Tibial artery (tissue), 4 donors: ENCODE data around the gene FETUB.

Source experiments
- DNase-seq, 2 donors: peaks; one replicate each; pipeline ENCODE4 v3.0.0-alpha.2; 2019
- H3K27ac ChIP-seq, 2 donors: fragments of 200-600 bp; sonication (generic) in 1 of 2; 1 replicate in 1 of 2; 2 replicates in 1 of 2; pipeline ENCODE4 v1.5.1; 2018 to 2019; ENCODE audit warnings: mild to moderate bottlenecking in 1 of 2
- H3K27me3 ChIP-seq, 2 donors: fragments of 200-600 bp; sonication (generic) in 1 of 2; one replicate each; pipeline versions ENCODE4 v1.5.1 to v1.6.0; 2016 to 2019
- H3K36me3 ChIP-seq, 3 donors: fragments of 200-600 bp; sonication (generic) in 2 of 3; one replicate each; pipeline ENCODE4 v1.5.1; 2016 to 2019; ENCODE audit warnings: mild to moderate bottlenecking in 2 of 3
- H3K4me1 ChIP-seq, 4 donors: fragments of 200-600 bp; sonication (generic) in 2 of 4; 1 replicate in 3 of 4; 2 replicates in 1 of 4; pipeline ENCODE4 v1.5.1; 2016 to 2019
- H3K4me3 ChIP-seq, 2 donors: fragments of 200-600 bp; sonication (generic) in 1 of 2; 1 replicate in 1 of 2; 2 replicates in 1 of 2; pipeline ENCODE4 v1.5.1; 2018 to 2019; ENCODE audit warnings: mild to moderate bottlenecking in 2 of 2
- H3K9me3 ChIP-seq, 3 donors: fragments of 200-600 bp; sonication (generic) in 1 of 3; one replicate each; pipeline ENCODE4 v1.5.1; 2016 to 2019
- CTCF ChIP-seq, 2 experiments: fragments of 200-600 bp in 1 of 2; fragments of 450-650 bp in 1 of 2; IDR thresholded peaks; one replicate each; pipeline ENCODE4 v1.5.1; 2017 to 2019; ENCODE audit warnings: antibody characterized with exemption in 2 of 2, mild to moderate bottlenecking in 1 of 2, moderate library complexity in 1 of 2
- intact Hi-C: fragments of 100-400 bp; cut with DNase I; formaldehyde crosslinking; loops from one replicate; pipeline ENCODE4 v1.15.0; 2023; ENCODE audit warnings: low total_unique reads

The FETUB gene

GRCh38 chr3:186600896-186601295, 39.3 kb upstream of the FETUB start:
- H3K27ac ChIP-seq = no peak overlapping the region
- no peaks in the 10 kb centered on the region for H3K36me3 ChIP-seq
- no peaks in the 10 kb centered on the region for H3K4me1 ChIP-seq
- H3K9me3 ChIP-seq = no peaks in the 10 kb centered on the region
- DNase-seq = no peak
- TF ChIP-seq CTCF (IDR thresholded peaks at IDR 0.05) = no peak
- no peaks in the 10 kb centered on the region for H3K27me3 ChIP-seq
- no peak overlapping the region for H3K4me3 ChIP-seq
- intact Hi-C loops = loop anchor here (10.0 kb wide), 1 partner anchor 1074 kb away; the partner anchor contains the start of gene SST

DNA sequence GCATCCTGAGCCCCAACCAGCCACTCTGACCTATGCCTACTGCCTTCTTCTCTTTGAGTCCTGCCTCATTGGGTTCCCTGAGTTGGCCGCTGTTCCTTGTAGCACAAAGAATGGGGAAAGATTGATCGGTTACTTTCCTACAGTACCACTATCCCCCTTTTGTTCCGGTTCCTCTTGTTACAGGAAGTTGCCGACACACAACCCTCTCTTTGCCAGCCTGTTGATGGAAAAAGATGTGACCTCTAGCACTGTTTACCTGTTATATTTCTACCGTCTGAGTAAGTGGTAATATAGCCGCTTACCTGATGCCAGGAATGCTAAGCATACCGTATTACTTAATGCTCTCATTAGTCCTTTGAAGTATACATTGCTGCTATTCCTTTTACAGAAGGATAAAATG, 37.0 kb upstream of the FETUB start:
- no peaks in the 10 kb centered on the region for H3K4me1 ChIP-seq
- no peak overlapping the region for H3K4me3 ChIP-seq
- no peak for TF ChIP-seq CTCF (IDR thresholded peaks at IDR 0.05)
- intact Hi-C loops = loop anchor here (10.0 kb wide), 1 partner anchor 1072 kb away; the partner anchor contains the start of gene SST
- DNase-seq = no peak
- no peak overlapping the region for H3K27ac ChIP-seq
- H3K9me3 ChIP-seq = no peaks in the 10 kb centered on the region
- no peaks in the 10 kb centered on the region for H3K27me3 ChIP-seq
- no peaks in the 10 kb centered on the region for H3K36me3 ChIP-seq

- Histone ChIP-seq H3K4me3 (no peak overlapping the region), H3K9me3 (no peaks in the 10 kb centered on the region), H3K27ac (no peak overlapping the region), H3K4me1 (no peaks in the 10 kb centered on the region), H3K27me3 (no peaks in the 10 kb centered on the region), H3K36me3 (no peaks in the 10 kb centered on the region)
- intact Hi-C loops = loop anchor here (10.0 kb wide), 1 partner anchor 1070 kb away; the partner anchor contains the start of gene SST
- no peak for TF ChIP-seq CTCF (IDR thresholded peaks at IDR 0.05)
- DNase-seq = no peak
These were observed 35.1 kb upstream of the FETUB start for GRCh38 chr3:186605078-186605477.

GRCh38 chr3:186605561-186606545, 34.3 kb upstream of the FETUB start:
- no peaks in the 10 kb centered on the region for H3K4me1 ChIP-seq
- H3K9me3 ChIP-seq = no peaks in the 10 kb centered on the region
- no peak overlapping the region for H3K4me3 ChIP-seq
- no peaks in the 10 kb centered on the region for H3K36me3 ChIP-seq
- DNase-seq = no peak
- no peaks in the 10 kb centered on the region for H3K27me3 ChIP-seq
- H3K27ac ChIP-seq = no peak overlapping the region
- intact Hi-C loops = loop anchor here (10.0 kb wide), 1 partner anchor 1069 kb away; the partner anchor contains the start of gene SST
- TF ChIP-seq CTCF (IDR thresholded peaks at IDR 0.05) = no peak

DNA sequence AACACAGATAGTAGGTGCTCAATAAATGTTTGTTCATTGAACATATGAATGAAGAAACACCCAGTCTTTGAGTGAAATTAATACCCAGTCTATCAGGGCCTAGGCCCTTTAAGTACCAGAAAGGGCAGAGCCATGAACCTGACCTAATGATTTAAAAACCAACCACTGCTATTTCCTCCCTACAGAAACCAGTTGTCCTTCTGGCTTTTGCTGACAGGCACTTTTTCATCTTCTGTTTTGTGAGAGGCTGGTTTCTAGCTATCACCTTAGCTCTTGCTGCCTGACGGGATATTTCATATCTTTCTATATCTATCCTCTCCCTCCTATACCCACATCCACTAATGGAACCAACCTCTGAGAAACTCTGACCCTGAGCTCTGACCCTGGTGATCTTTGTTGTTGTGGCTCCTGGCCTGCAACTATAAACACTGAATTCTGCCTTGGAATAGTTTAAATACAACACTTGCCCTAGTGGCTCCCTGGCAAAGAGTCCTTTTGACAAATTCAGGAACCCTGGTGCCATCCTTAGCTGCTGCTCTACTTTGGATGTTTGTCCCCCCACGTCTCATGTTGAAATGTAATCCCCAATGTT, 31.5 kb upstream of the FETUB start:
- DNase-seq = no peak

More for the DNA sequence above, 31.5 kb upstream of the FETUB start:
- no peak for TF ChIP-seq CTCF (IDR thresholded peaks at IDR 0.05)
- H3K27me3 ChIP-seq = peaks cover 0 to 11% of the 10 kb centered on the region in 2 donors
- no peak overlapping the region for H3K4me3 ChIP-seq
- H3K9me3 ChIP-seq = no peaks in the 10 kb centered on the region
- no peak overlapping the region for H3K27ac ChIP-seq
- no peaks in the 10 kb centered on the region for H3K36me3 ChIP-seq
- intact Hi-C loops = loop anchor here (10.0 kb wide), 1 partner anchor 1066 kb away; the partner anchor contains the start of gene SST
- H3K4me1 ChIP-seq = no peaks in the 10 kb centered on the region
